HG03432 (cell line): ENCODE data around the gene SHROOM1.
A peak's percentile ranks its signal among the peaks of the same experiment; 100 is the strongest.

Source experiments
- ATAC-seq: cut with Tn5 transposase; IDR thresholded peaks from one replicate; pipeline ENCODE4 v1.9.1; 2021; ENCODE audit warnings: mild to moderate bottlenecking, moderate library complexity; ENCODE audit not compliant: unreplicated experiment

SHROOM1 gene

GRCh38 chr5:132825033-132825833 lies 5.2 kb downstream of the SHROOM1 start:
- no peak for ATAC-seq

GRCh38 chr5:132824426-132824825 lies 6.0 kb downstream of the SHROOM1 start:
- ATAC-seq: no peak

GRCh38 chr5:132823481-132824050 lies 6.9 kb downstream of the SHROOM1 start:
- ATAC-seq: no peak

- ATAC-seq: no peak
Observed at GRCh38 chr5:132822650-132823480, 7.6 kb downstream of the SHROOM1 start.

- ATAC-seq: no peak
Observed at GRCh38 chr5:132821791-132822190, 8.7 kb downstream of the SHROOM1 start.

- ATAC-seq: no peak
Observed at GRCh38 chr5:132821350-132821749, 9.1 kb downstream of the SHROOM1 start.

GRCh38 chr5:132820162-132820754 lies 10.2 kb downstream of the SHROOM1 start:
- peak; percentile 72 for ATAC-seq

GRCh38 chr5:132819468-132819867 lies 11.0 kb downstream of the SHROOM1 start:
- ATAC-seq: no peak

- no peak for ATAC-seq
Observed at GRCh38 chr5:132817011-132817410, 13.4 kb downstream of the SHROOM1 start.

GRCh38 chr5:132816554-132816953 lies 13.9 kb downstream of the SHROOM1 start:
- ATAC-seq: no peak

- ATAC-seq: no peak
Observed at GRCh38 chr5:132816083-132816482, 14.4 kb downstream of the SHROOM1 start.

- ATAC-seq: no peak
Observed at GRCh38 chr5:132815454-132815853, 15.0 kb downstream of the SHROOM1 start.

- ATAC-seq: no peak
Observed at GRCh38 chr5:132814503-132815294, 15.7 kb downstream of the SHROOM1 start.

- peak; percentile 49 for ATAC-seq
Observed at GRCh38 chr5:132813599-132814502, 16.6 kb downstream of the SHROOM1 start.

- peak; percentile 26 for ATAC-seq
Observed at GRCh38 chr5:132812781-132813598, 17.5 kb downstream of the SHROOM1 start, which contains the start of gene SOWAHA. SOWAHA (plus strand) TSS chr5:132813302; CDS start chr5:132813622, 320 bp downstream.

GRCh38 chr5:132812123-132812765 lies 18.2 kb downstream of the SHROOM1 start:
- ATAC-seq: no peak

GRCh38 chr5:132810605-132811004 lies 19.8 kb downstream of the SHROOM1 start:
- ATAC-seq: no peak

GRCh38 chr5:132808866-132809265 lies 21.6 kb downstream of the SHROOM1 start:
- ATAC-seq: no peak
